AG08395 (cell line): Measurements from ENCODE around the gene MYO1A.

Experiments used
- DNase-seq: peaks from one replicate; pipeline ENCODE4 v3.0.0; 2012; ENCODE audit warnings: mixed read lengths, low spot score

MYO1A gene

GRCh38 chr12:57049890-57050289 is at the start of gene MYO1A:
Gene MYO1A, minus strand, starts transcription at chr12:57050129. Its CDS starts 1,806 bp downstream, at chr12:57048323.
- peak; percentile 47 for DNase-seq

GRCh38 chr12:57099047-57099714 is 49.3 kb upstream of the MYO1A start:
- DNase-seq = no peak

GRCh38 chr12:57098546-57098945 is 48.6 kb upstream of the MYO1A start:
- no peak for DNase-seq

- DNase-seq = no peak
These were observed 47.6 kb upstream of the MYO1A start for GRCh38 chr12:57097554-57097835.

- no peak for DNase-seq
These were observed 47.0 kb upstream of the MYO1A start for GRCh38 chr12:57096748-57097553.

- DNase-seq = no peak
These were observed 46.2 kb upstream of the MYO1A start for GRCh38 chr12:57096099-57096572.

GRCh38 chr12:57095440-57095839 is 45.5 kb upstream of the MYO1A start:
- no peak for DNase-seq

GRCh38 chr12:57094208-57095160 is 44.6 kb upstream of the MYO1A start:
- DNase-seq = no peak

GRCh38 chr12:57093415-57094207 is 43.7 kb upstream of the MYO1A start:
- DNase-seq = peak; percentile 90

GRCh38 chr12:57092876-57093414 is 43.0 kb upstream of the MYO1A start:
- no peak for DNase-seq

GRCh38 chr12:57092529-57092862 is 42.6 kb upstream of the MYO1A start:
- DNase-seq = no peak

- no peak for DNase-seq
These were observed 42.0 kb upstream of the MYO1A start for GRCh38 chr12:57091638-57092528.

- peak; percentile 40 for DNase-seq
These were observed 41.2 kb upstream of the MYO1A start for GRCh38 chr12:57090924-57091637.

- no peak for DNase-seq
These were observed 40.6 kb upstream of the MYO1A start for GRCh38 chr12:57090490-57090889.

- DNase-seq = no peak
These were observed 39.6 kb upstream of the MYO1A start for GRCh38 chr12:57089271-57090245.

GRCh38 chr12:57088354-57089270 is 38.7 kb upstream of the MYO1A start, which contains the start of gene NAB2:
Gene NAB2, plus strand, starts transcription at chr12:57089114. Its CDS starts 158 bp downstream, at chr12:57089272.
- peak; percentile 94 for DNase-seq

- peak; percentile 78 for DNase-seq
These were observed 37.9 kb upstream of the MYO1A start for GRCh38 chr12:57087691-57088353.
